Measurements from ENCODE around the gene APC. TPM values are rescaled to one million over a fixed set of nuclear protein-coding genes. Genes with fewer than 3 reads are reported as not detected.
"Not testable (repeated sequence)": the region's sequence is repeated elsewhere in the genome, so short reads cannot be mapped to it uniquely, and the experiment has no call there.

APC gene
- total RNA-seq, 1 donor from 2014 or later: 54.1 TPM

- no peak for TF ChIP-seq CTCF (IDR thresholded peaks at IDR 0.05)
- peaks cover 32% of the 10 kb centered on the region for H3K4me1 ChIP-seq
- no peak for ATAC-seq
- H3K9me3 ChIP-seq: no peaks in the 10 kb centered on the region
- no peak for DNase-seq
- intact Hi-C loops (cut with DNase I): no loop called here
- H3K36me3 ChIP-seq: no peaks in the 10 kb centered on the region
- H3K27me3 ChIP-seq: no peaks in the 10 kb centered on the region
- peak overlapping the region; percentile 94 for H3K4me3 ChIP-seq
- H3K27ac ChIP-seq: no peak overlapping the region
Measured at GRCh38 chr5:112709416-112709815, 28.3 kb upstream of the APC start.

DNA sequence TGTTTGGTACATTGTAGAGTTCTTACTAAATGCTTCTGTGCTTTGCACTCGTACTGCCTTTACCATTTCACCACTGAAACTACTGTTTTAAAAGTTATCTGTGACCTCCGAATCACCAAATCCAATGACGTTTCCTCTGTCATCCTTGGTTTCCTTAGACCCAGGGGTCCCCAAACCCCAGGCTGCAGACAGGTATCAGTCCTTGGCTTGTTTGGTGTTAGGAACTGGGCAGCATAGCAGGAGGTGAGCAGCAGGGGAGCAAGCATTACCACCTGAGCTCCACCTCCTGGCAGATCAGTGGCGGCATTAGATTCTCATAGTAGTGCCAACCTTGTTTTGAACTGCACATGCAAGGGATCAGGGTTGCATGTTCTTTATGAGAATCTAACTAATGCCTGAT is 26.8 kb upstream of the APC start:
- Histone ChIP-seq H3K27ac (no peak overlapping the region), H3K27me3 (no peaks in the 10 kb centered on the region), H3K4me1 (peaks cover 32% of the 10 kb centered on the region), H3K4me3 (no peak overlapping the region), H3K36me3 (no peaks in the 10 kb centered on the region), H3K9me3 (no peaks in the 10 kb centered on the region)
- TF ChIP-seq CTCF (IDR thresholded peaks at IDR 0.05): no peak
- DNase-seq (no peak), ATAC-seq (no peak)
- intact Hi-C loops (cut with DNase I): no loop called here

DNA sequence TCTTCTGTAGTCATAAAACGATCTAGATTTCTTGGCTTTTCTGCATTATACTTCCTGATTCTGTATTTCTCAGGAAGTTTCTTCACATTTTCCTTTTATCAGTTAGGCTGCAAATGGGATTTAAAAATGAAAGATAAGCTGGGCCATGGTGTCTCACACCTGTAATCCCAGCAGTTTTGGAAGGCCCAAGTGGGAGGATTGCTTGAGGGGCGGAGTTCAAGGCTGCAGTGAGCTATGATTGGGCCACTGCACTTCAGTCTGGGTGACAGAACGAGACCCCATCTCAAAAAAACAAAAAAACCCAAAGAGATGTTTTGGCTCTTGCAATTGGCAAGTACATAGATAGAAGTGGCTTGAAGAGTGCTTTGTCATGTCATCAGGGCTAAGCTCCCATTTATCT is 26.2 kb upstream of the APC start:
- Histone ChIP-seq H3K36me3 (no peaks in the 10 kb centered on the region), H3K27me3 (no peaks in the 10 kb centered on the region), H3K27ac (no peak overlapping the region), H3K4me3 (no peak overlapping the region), H3K4me1 (peaks cover 32% of the 10 kb centered on the region), H3K9me3 (no peaks in the 10 kb centered on the region)
- no peak for TF ChIP-seq CTCF (IDR thresholded peaks at IDR 0.05)
- DNase-seq (no peak), ATAC-seq (no peak)
- intact Hi-C loops (cut with DNase I): no loop called here

DNA sequence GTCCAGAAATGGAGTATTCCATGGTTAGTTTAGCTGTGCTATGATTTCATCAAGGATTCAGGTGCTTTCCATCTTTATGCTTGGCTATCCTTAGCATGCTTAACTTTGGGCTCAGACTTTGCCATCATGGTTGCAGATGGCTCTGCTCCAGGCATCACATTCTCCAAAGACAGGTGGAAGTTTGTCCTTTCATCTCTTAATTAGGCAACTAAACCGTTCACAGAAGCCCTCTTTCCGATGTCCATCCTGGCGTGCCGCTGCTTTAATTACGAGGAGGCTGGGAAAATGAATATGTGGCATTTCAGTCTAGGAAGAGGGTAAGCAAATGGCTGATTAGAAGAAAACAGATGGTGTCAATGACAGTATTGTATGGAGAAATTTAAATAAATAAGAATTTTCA is 24.5 kb upstream of the APC start:
- no peak for TF ChIP-seq CTCF (IDR thresholded peaks at IDR 0.05)

GRCh38 chr5:112716895-112717294 is 20.8 kb upstream of the APC start:
- H3K27ac ChIP-seq; ATAC-seq; H3K4me1 ChIP-seq; H3K36me3 ChIP-seq; H3K4me3 ChIP-seq; H3K9me3 ChIP-seq; DNase-seq; H3K27me3 ChIP-seq; intact Hi-C loops (cut with DNase I): not testable (repeated sequence)

More for the DNA sequence above, 24.5 kb upstream of the APC start:
- ATAC-seq: no peak
- H3K27me3 ChIP-seq: no peaks in the 10 kb centered on the region
- intact Hi-C loops (cut with DNase I): no loop called here
- H3K4me3 ChIP-seq: no peak overlapping the region
- H3K36me3 ChIP-seq: no peaks in the 10 kb centered on the region
- DNase-seq: no peak
- no peak overlapping the region for H3K27ac ChIP-seq
- no peaks in the 10 kb centered on the region for H3K9me3 ChIP-seq
- peaks cover 32% of the 10 kb centered on the region for H3K4me1 ChIP-seq

- no peaks in the 10 kb centered on the region for H3K9me3 ChIP-seq
- intact Hi-C loops (cut with DNase I): no loop called here
- DNase-seq (no peak), ATAC-seq (no peak)
- no peaks in the 10 kb centered on the region for H3K27me3 ChIP-seq
- peaks cover 3% of the 10 kb centered on the region for H3K4me1 ChIP-seq
- no peak overlapping the region for H3K27ac ChIP-seq
- TF ChIP-seq CTCF (IDR thresholded peaks at IDR 0.05): no peak
- H3K4me3 ChIP-seq: no peak overlapping the region
- H3K36me3 ChIP-seq: no peaks in the 10 kb centered on the region
Measured at GRCh38 chr5:112717506-112718082, 20.1 kb upstream of the APC start.

Measured in upper lobe of right lung (tissue), 1 donor.